DOHH2 (cell line): ENCODE measurements around the gene NTNG1.

Source experiments
- H3F3A ChIP-seq: fragments of 200-600 bp; sonication (generic), shearing (Covaris generic); 2 replicates; pipeline ENCODE4 v1.6.0; 2016; ENCODE audit warnings: antibody characterized with exemption, mild to moderate bottlenecking; ENCODE audit not compliant: control insufficient read depth, insufficient read depth
- H3K27ac ChIP-seq: fragments of 200-600 bp; sonication (generic); 2 replicates; pipeline ENCODE4 v1.5.1; 2014; ENCODE audit warnings: low read depth, mild to moderate bottlenecking, low read length, moderate library complexity
- H3K27me3 ChIP-seq: fragments of 200-600 bp; sonication (generic); 2 replicates; pipeline ENCODE4 v1.6.1; 2014; ENCODE audit warnings: mild to moderate bottlenecking, low read length, mixed read lengths; ENCODE audit not compliant: control insufficient read depth
- H3K36me3 ChIP-seq: fragments of 200-600 bp; sonication (generic); 2 replicates; pipeline ENCODE4 v1.6.1; 2014; ENCODE audit warnings: mild to moderate bottlenecking, low read length, moderate library complexity, mixed read lengths; ENCODE audit not compliant: control insufficient read depth
- H3K4me1 ChIP-seq: fragments of 200-600 bp; sonication (generic); 2 replicates; pipeline ENCODE4 v1.6.1; 2014; ENCODE audit warnings: mild to moderate bottlenecking, low read length, mixed read lengths; ENCODE audit not compliant: control insufficient read depth
- H3K4me2 ChIP-seq: fragments of 200-600 bp; sonication (generic); 2 replicates; pipeline ENCODE4 v1.6.0; 2014; ENCODE audit warnings: mild to moderate bottlenecking, low read length, moderate library complexity
- H3K4me3 ChIP-seq: fragments of 200-600 bp; sonication (generic); 2 replicates; pipeline ENCODE4 v1.5.1; 2014; ENCODE audit warnings: mild to moderate bottlenecking, low read length, mixed read lengths
- H3K79me2 ChIP-seq: fragments of 200-600 bp; sonication (generic); 2 replicates; pipeline ENCODE4 v1.6.1; 2014; ENCODE audit warnings: mild to moderate bottlenecking, low read length, mixed read lengths; ENCODE audit not compliant: control insufficient read depth
- H3K9me2 ChIP-seq: fragments of 200-600 bp; sonication (generic); replicated peaks from 2 replicates; pipeline ENCODE4 v1.6.1; 2014; ENCODE audit warnings: mild to moderate bottlenecking, low read length, mixed read lengths; ENCODE audit not compliant: control insufficient read depth
- H3K9me3 ChIP-seq: fragments of 200-600 bp; sonication (generic); 2 replicates; pipeline ENCODE4 v1.6.1; 2014; ENCODE audit warnings: antibody characterized with exemption, low read length, mixed read lengths; ENCODE audit not compliant: control insufficient read depth, insufficient read depth
- H4K20me1 ChIP-seq: fragments of 200-600 bp; sonication (generic); 2 replicates; pipeline ENCODE4 v1.6.0; 2014; ENCODE audit warnings: low read depth, mild to moderate bottlenecking, antibody characterized with exemption, low read length, moderate library complexity; ENCODE audit not compliant: control insufficient read depth, insufficient read depth
- EZH2phosphoT487 ChIP-seq: fragments of 200-600 bp; sonication (generic); IDR thresholded peaks from 2 replicates; pipeline ENCODE4 v1.6.1; 2017; ENCODE audit warnings: borderline replicate concordance, mild to moderate bottlenecking, antibody characterized with exemption, low read length, moderate library complexity, mixed read lengths
- TF ChIP-seq, protein P1 (sequence below): fragments of 200-600 bp; sonication (generic); IDR thresholded peaks from one replicate; pipeline ENCODE4 v1.5.1; 2014; ENCODE audit warnings: antibody characterized with exemption, mild to moderate bottlenecking, low read depth, low read length; ENCODE audit not compliant: poor library complexity, severe bottlenecking

NTNG1 gene

DNA sequence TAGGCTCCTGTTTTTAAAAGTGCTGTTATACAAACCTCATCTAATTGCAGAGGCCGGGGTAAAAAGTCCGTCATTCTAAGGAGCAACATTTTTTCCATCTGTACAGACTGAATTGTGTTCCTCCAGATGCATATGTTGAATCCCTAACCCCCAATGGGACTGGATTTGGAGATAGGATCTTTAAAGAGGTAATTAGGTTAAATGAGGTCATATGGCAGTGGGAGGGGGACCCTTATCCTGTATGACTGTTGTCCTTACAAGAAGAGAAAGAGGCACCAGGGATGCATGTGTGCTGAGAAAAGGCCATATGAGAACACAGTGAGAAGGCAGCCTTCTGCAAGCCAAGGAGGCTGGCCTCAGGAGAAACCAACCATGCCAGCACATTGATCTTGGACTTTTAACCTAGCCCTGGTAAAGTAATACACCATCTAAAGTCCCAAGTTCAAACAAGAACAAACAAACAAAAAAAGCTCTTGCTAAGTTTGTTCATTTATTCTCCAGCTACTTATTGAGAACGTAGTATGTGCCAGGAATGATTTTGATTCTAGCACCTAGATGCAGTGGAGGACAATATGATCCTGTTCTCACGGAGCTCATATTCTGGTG, 352.4 kb downstream of the NTNG1 start:
- TF ChIP-seq EZH2phosphoT487 = no peak
- TF ChIP-seq, protein P1, sequence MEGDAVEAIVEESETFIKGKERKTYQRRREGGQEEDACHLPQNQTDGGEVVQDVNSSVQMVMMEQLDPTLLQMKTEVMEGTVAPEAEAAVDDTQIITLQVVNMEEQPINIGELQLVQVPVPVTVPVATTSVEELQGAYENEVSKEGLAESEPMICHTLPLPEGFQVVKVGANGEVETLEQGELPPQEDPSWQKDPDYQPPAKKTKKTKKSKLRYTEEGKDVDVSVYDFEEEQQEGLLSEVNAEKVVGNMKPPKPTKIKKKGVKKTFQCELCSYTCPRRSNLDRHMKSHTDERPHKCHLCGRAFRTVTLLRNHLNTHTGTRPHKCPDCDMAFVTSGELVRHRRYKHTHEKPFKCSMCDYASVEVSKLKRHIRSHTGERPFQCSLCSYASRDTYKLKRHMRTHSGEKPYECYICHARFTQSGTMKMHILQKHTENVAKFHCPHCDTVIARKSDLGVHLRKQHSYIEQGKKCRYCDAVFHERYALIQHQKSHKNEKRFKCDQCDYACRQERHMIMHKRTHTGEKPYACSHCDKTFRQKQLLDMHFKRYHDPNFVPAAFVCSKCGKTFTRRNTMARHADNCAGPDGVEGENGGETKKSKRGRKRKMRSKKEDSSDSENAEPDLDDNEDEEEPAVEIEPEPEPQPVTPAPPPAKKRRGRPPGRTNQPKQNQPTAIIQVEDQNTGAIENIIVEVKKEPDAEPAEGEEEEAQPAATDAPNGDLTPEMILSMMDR = no peak
- no peaks in the 10 kb centered on the region for H3K9me3 ChIP-seq
- no peak overlapping the region for H3K27ac ChIP-seq
- no peaks in the 10 kb centered on the region for H3K27me3 ChIP-seq
- H3K36me3 ChIP-seq = no peaks in the 10 kb centered on the region
- H3K4me3 ChIP-seq = no peak overlapping the region
- H3K4me1 ChIP-seq = 0 out of 2 replicates have a peak, but pooled peaks cover 4% of the 10 kb centered on the region
- H4K20me1 ChIP-seq = no peaks in the 10 kb centered on the region
- no peaks in the 10 kb centered on the region for H3K79me2 ChIP-seq
- H3F3A ChIP-seq = no peaks in the 10 kb centered on the region
- H3K4me2 ChIP-seq = no peak overlapping the region
- H3K9me2 ChIP-seq = no peaks in the 10 kb centered on the region

DNA sequence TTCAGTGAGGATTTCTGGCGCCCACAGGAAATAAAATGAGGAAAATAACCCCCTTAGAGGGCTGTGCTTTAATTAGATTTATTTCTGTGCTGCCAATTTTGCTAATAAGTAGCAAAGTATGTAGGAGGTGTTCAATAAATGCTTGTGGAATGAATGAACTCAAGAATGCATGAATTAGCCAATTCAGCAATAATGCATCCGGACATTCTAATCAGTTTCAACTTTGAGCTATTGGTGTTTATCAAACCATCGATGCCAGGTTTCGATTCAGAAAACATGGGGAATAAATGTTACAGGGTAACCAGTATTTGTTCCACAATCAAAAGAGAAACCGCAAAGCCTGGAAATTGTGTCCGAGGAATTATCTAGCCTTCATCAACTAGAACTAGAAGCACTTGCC, 353.2 kb downstream of the NTNG1 start:
- H3K79me2 ChIP-seq = no peaks in the 10 kb centered on the region
- H3K4me1 ChIP-seq = peaks cover 6% of the 10 kb centered on the region; the same call in 1 of the 2 replicates
- no peaks in the 10 kb centered on the region for H3F3A ChIP-seq
- no peaks in the 10 kb centered on the region for H3K9me2 ChIP-seq
- H4K20me1 ChIP-seq = no peaks in the 10 kb centered on the region
- H3K27ac ChIP-seq = no peak overlapping the region
- H3K9me3 ChIP-seq = no peaks in the 10 kb centered on the region
- H3K27me3 ChIP-seq = no peaks in the 10 kb centered on the region
- no peak overlapping the region for H3K4me3 ChIP-seq
- H3K36me3 ChIP-seq = no peaks in the 10 kb centered on the region
- H3K4me2 ChIP-seq = no peak overlapping the region
- TF ChIP-seq EZH2phosphoT487 = no peak
- TF ChIP-seq, protein P1 = no peak

DNA sequence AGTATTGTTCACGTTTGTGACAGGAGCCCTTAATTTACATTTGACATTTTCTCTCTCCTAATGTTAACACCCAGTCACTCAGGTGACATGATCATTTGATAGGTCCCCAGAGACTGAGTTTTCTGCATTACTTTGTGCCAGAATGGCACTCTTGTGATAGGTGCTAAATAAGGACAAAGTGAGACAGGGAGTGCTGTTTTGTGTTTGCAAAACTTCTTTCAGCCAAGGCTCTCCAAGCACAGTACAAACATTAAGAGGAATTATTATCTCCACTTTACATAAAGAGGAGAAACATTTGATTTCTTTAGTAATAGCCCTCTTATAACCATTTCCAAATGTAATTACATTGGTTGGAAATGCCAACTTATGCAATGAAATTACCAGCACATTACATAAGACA, 355.2 kb downstream of the NTNG1 start:
- H3K9me2 ChIP-seq = no peaks in the 10 kb centered on the region
- H3K4me1 ChIP-seq = peaks cover 8% of the 10 kb centered on the region; the same call in 1 of the 2 replicates
- H3K79me2 ChIP-seq = no peaks in the 10 kb centered on the region
- no peak for TF ChIP-seq EZH2phosphoT487
- TF ChIP-seq, protein P1 = no peak
- H4K20me1 ChIP-seq = no peaks in the 10 kb centered on the region
- H3K36me3 ChIP-seq = no peaks in the 10 kb centered on the region
- no peaks in the 10 kb centered on the region for H3F3A ChIP-seq
- no peaks in the 10 kb centered on the region for H3K27me3 ChIP-seq
- H3K9me3 ChIP-seq = no peaks in the 10 kb centered on the region
- H3K27ac ChIP-seq = no peak overlapping the region
- no peak overlapping the region for H3K4me3 ChIP-seq
- no peak overlapping the region for H3K4me2 ChIP-seq
